ENCODE measurements around the gene AADAC.
"Not testable (repeated sequence)": the region's sequence is repeated elsewhere in the genome, so short reads cannot be mapped to it uniquely, and the experiment has no call there.

AADAC gene

DNA sequence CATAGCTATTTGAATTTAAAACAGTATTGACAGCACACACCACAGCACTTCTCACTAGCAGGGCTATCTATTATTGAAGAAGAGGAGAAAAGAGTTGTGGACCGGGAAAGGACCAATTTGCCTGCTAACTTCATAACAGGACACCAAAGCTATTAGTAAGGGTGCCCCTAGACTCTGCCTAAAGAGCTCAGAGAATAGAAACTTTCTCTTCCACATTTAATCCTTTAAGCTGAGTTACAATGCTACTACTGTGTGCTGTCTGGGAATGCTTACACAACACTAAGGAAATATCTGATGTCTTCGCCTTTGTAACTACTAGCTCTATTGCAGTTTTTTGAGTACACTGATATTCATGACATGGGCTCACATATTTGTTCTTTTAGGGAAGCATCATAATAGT lies 13.5 kb upstream of the AADAC start:
- no peak for DNase-seq

- DNase-seq, result no peak
These were observed 9.6 kb upstream of the AADAC start for GRCh38 chr3:151804267-151804666.

- DNase-seq, result no peak
These were observed 7.1 kb upstream of the AADAC start for GRCh38 chr3:151806838-151807237.

- not testable (repeated sequence) for DNase-seq
These were observed 5.0 kb upstream of the AADAC start for GRCh38 chr3:151808926-151809325.

DNA sequence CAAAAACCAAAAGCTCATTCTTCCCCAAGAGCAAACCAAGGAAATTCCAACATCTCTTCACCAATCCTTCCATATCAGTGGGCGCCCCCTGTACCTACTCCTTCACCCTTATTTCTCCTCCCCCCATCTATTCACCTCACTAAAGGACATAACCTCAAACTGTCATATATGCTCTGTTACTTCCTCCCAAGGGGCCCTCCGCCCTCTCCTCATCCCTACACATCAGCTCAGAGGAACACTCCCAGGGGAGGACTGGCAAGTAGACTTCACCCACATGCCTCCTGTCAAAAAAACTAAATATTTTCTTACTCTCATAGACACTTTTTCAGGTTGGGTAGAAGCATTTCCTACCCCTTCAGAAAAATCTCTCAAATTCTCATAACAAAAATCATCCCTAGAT lies 2.4 kb upstream of the AADAC start:
- no peak for DNase-seq

- DNase-seq, result no peak
These were observed 672 bp downstream of the AADAC start for GRCh38 chr3:151814588-151814987.

GRCh38 chr3:151816091-151816604 lies 2.2 kb downstream of the AADAC start:
- DNase-seq, result no peak

GRCh38 chr3:151817473-151817872 lies 3.6 kb downstream of the AADAC start:
- no peak for DNase-seq

DNA sequence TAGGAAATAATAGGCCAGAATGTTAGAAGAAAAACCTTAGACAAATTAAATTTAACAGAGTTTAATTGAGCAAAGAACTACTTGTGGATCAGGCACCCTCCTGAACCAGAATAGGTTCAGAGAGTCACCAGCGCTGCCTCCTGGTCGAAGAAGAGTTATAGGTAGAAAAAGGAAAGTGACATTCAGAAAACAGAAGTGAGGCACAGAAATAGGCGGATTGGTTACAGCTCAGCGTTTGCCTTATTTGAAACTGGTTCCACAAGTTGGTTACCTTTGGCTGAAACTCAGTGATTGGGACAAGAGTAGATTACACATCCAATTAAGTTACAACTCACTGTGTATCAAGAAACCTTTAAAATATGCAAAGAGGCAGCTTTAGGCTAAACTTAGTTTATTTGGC lies 4.4 kb downstream of the AADAC start:
- no peak for DNase-seq

DNA sequence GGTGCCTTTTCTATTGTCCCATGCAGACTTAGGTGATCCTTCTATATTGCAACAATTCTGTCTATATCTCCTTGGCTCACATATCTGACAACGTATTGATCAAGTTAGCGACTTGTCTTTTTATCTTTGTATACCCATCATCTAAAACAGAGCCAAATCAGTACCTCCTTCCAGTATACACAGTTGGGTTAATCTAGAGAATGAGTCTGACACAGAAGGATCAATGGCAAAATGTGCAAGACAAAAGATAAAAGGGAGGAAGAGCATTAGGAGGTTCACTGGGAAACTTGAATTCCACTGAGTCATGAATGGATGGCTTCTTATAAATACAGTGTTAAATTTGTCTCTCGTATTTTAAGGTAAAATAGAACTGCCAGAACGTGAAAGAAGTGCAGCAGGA lies 6.0 kb downstream of the AADAC start:
- no peak for DNase-seq

- DNase-seq, result no peak
These were observed 13.9 kb downstream of the AADAC start for GRCh38 chr3:151827816-151828215.

- DNase-seq, result peak; percentile 28
These were observed 22.0 kb downstream of the AADAC start for GRCh38 chr3:151835751-151836525.

GRCh38 chr3:151837057-151837456 lies 23.1 kb downstream of the AADAC start:
- DNase-seq, result peak; percentile 63

GRCh38 chr3:151838574-151839312 lies 24.8 kb downstream of the AADAC start:
- peak; percentile 95 for DNase-seq

DNA sequence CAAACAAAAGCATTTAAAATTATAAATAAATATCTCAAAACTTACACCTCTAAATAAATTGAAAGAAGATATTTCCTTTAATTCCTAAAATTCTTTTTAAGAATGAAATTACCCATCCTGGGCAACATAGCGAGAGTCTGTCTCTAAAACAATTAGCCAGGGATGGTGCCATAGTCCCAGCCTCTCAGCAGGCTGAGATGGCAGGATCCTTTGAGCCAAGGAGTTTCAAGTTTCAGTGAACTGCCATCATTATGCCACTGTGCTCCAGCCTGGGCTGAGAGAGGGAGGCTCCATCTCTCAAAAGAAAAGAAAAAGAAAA lies 25.4 kb downstream of the AADAC start:
- no peak for DNase-seq

- DNase-seq, result no peak
These were observed 27.9 kb downstream of the AADAC start for GRCh38 chr3:151841801-151842200.

DNA sequence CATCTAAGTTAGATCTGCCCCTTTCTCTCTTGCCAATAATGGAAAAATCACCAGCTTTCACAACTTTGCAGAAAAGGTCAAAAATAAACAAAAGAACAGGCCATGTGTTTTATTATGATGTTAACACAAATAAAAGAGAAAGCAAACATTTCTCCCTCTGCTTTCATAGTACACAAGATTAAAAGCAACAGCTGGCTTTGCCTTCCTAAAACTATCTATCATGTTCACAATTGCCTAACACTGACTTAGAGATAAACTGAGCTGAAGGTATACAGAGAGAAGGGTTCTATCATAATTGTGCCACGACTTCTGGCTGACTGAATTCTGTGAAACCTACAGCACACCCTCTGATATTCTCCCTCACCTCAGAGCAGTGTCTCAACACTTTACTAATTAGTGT lies 29.4 kb downstream of the AADAC start:
- peak; percentile 33 for DNase-seq

DNA sequence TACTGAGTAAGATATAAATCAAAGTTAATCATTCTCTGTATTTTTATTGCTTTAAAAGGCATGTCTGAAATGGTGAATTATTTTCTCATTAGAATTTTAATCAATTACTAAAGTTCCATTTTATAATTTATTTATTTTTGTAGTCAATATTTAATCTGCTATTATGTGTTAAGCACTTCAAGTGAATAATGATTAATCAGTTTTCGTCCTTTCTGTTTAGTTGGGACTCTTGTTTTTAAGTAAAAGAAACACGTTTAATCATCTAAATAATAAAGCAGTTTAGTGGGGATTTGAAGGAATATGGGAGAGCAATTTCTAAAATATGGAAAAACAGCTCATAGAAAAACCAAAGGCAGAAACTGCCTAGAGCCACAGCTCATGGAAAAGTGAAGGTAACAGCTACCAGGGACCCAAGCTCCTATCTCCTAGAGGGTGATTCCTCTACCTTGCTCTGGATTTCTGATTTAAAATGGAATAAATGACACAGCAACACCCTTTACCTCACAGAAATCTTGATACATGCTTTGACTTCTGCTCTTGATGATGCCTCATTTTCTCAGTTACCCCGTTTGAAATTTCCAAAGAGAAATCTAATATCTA lies 31.5 kb downstream of the AADAC start:
- DNase-seq, result no peak

- DNase-seq, result not testable (repeated sequence)
These were observed 36.1 kb downstream of the AADAC start for GRCh38 chr3:151850065-151850464.

DNA sequence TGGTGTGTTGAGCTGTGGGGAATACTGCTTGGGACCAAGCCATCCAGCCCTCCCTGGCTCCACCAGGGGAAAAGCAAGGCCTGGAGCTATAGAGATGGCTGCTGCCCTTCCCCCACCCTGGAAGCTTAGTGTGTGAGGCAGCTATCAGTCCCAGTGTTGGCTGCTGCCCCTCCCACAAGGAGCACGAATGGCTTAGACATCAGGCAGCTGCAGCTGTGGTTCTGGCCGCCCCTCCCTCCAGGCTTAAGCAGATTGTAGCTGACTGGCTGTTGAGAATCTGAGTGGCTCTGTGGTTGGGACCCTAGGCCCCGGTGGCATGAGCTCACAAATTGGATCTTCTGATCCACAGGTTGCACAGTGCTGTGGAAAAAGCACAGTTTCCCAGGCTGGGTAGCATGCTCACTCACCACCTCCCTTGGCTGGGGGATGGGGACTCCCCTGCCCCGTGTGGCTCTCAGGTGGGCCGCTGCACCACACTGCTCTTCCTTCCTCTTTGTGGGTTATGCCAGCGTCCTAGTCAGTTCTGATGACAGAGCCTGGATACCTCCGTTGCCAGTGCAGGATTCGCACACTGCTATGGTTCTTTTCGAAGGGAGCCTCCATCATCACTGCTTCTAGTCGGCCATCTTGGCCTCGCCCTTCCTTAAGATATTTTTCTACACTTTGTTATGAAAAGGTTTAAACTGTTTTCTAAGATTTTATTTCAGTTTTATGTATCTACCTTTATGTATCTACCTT lies 38.3 kb downstream of the AADAC start:
- peak; percentile 84 for DNase-seq

- DNase-seq, result no peak
These were observed 42.2 kb downstream of the AADAC start for GRCh38 chr3:151856118-151856517.

- DNase-seq, result no peak
These were observed 42.7 kb downstream of the AADAC start for GRCh38 chr3:151856641-151857040.

DNA sequence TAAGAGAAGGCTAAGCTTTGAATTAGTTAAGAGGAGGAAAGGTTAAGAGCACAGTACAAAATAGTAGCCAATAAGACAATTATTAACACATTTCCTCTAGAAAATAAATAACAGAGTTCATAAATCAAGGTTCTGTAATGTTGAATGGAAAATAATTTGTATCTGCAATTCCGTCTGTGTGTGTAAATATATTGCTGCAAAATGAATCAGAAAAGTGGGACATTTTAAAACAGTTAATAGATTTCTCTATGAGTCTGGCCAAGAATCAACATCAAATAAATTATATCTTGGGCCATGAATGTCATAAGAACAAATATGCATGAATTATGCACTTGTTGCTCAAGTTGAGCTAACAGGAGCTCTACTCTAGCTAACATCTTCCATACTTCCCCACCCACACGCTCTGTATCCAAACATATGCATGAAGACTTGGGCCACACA lies 45.3 kb downstream of the AADAC start:
- DNase-seq, result no peak

All from hematopoietic multipotent progenitor cell treated with erythropoietin and hydrocortisone succinate and interleukin-3 and kit ligand, for 6 days (in vitro differentiated cells).